Type B pancreatic cell (in vitro differentiated cells): Measurements from ENCODE around the gene DOCK4. TPM values are rescaled to one million over a fixed set of nuclear protein-coding genes. Genes with fewer than 3 reads are reported as not detected.

Experiments used
- DNase-seq: peaks from one replicate; pipeline ENCODE4 v3.0.0; 2021; ENCODE audit warnings: mixed read lengths; ENCODE audit not compliant: unreplicated experiment; ENCODE audit errors: extremely low spot score
- H3K27ac Mint-ChIP-seq: 2 replicates; pipeline ENCODE4 v1.8.0; 2021; ENCODE audit warnings: mild to moderate bottlenecking, mixed read lengths
- H3K27me3 Mint-ChIP-seq: 2 replicates; pipeline ENCODE4 v1.8.0; 2021; ENCODE audit warnings: mixed read lengths
- H3K36me3 Mint-ChIP-seq: 2 replicates; pipeline ENCODE4 v1.8.0; 2021; ENCODE audit warnings: mixed read lengths
- H3K4me1 Mint-ChIP-seq: one replicate; pipeline ENCODE4 v1.8.0; 2021; ENCODE audit warnings: mixed read lengths; ENCODE audit not compliant: unreplicated experiment
- H3K4me3 Mint-ChIP-seq: 2 replicates; pipeline ENCODE4 v1.8.0; 2021; ENCODE audit warnings: mild to moderate bottlenecking, mixed read lengths
- H3K9me3 Mint-ChIP-seq: 2 replicates; pipeline ENCODE4 v1.8.0; 2021; ENCODE audit warnings: mixed read lengths
- CTCF ChIP-seq: fragments of 200-600 bp; sonication (generic); conservative IDR thresholded peaks from 2 replicates; pipeline ENCODE4 v1.5.0; 2021; ENCODE audit warnings: antibody characterized with exemption, mild to moderate bottlenecking
- total RNA-seq: library from RNA; stranded (reverse); gene quantifications from 2 replicates; pipeline ENCODE4 v1.2.1, GENCODE V29; 2021; ENCODE audit warnings: low replicate concordance

Gene DOCK4
- total RNA-seq, 1 donor from 2014 or later, result 24.6 TPM

GRCh38 chr7:112206991-112207592, 893 bp upstream of the DOCK4 start:
- Mint-ChIP-seq H3K4me3 (peak overlapping the region; percentile 97), H3K27ac (peak overlapping the region; percentile 95), H3K36me3 (no peaks in the 10 kb centered on the region), H3K27me3 (no peaks in the 10 kb centered on the region), H3K9me3 (no peaks in the 10 kb centered on the region), H3K4me1 (peaks cover 23% of the 10 kb centered on the region)
- TF ChIP-seq CTCF, result peak; percentile 1
- DNase-seq, result no peak

- no peaks in the 10 kb centered on the region for H3K9me3 Mint-ChIP-seq
- no peaks in the 10 kb centered on the region for H3K36me3 Mint-ChIP-seq
- H3K27me3 Mint-ChIP-seq, result no peaks in the 10 kb centered on the region
- peaks cover 18% of the 10 kb centered on the region for H3K4me1 Mint-ChIP-seq
- peak overlapping the region; percentile 97 for H3K4me3 Mint-ChIP-seq
- DNase-seq, result peak; percentile 75
- H3K27ac Mint-ChIP-seq, result peak overlapping the region; percentile 95
- no peak for TF ChIP-seq CTCF
These were observed 609 bp downstream of the DOCK4 start for GRCh38 chr7:112205343-112206237.

GRCh38 chr7:112204499-112205342, 1.5 kb downstream of the DOCK4 start:
- Mint-ChIP-seq H3K36me3 (no peaks in the 10 kb centered on the region), H3K9me3 (no peaks in the 10 kb centered on the region), H3K27me3 (no peaks in the 10 kb centered on the region), H3K4me3 (peak overlapping the region; percentile 97), H3K4me1 (peaks cover 18% of the 10 kb centered on the region), H3K27ac (peak overlapping the region; percentile 89)
- no peak for TF ChIP-seq CTCF
- no peak for DNase-seq

- no peak for TF ChIP-seq CTCF
- Mint-ChIP-seq H3K27ac (no peak overlapping the region), H3K4me1 (peaks cover 20% of the 10 kb centered on the region), H3K36me3 (no peaks in the 10 kb centered on the region), H3K9me3 (no peaks in the 10 kb centered on the region), H3K27me3 (no peaks in the 10 kb centered on the region), H3K4me3 (peak overlapping the region; percentile 97)
- DNase-seq, result no peak
These were observed 2.8 kb downstream of the DOCK4 start for GRCh38 chr7:112203365-112203739.

GRCh38 chr7:112202816-112203215, 3.4 kb downstream of the DOCK4 start:
- no peaks in the 10 kb centered on the region for H3K27me3 Mint-ChIP-seq

More at GRCh38 chr7:112202816-112203215, 3.4 kb downstream of the DOCK4 start:
- H3K4me1 Mint-ChIP-seq, result peaks cover 23% of the 10 kb centered on the region
- no peaks in the 10 kb centered on the region for H3K36me3 Mint-ChIP-seq
- no peak for DNase-seq
- peak overlapping the region; percentile 42 for H3K4me3 Mint-ChIP-seq
- H3K27ac Mint-ChIP-seq, result no peak overlapping the region
- no peaks in the 10 kb centered on the region for H3K9me3 Mint-ChIP-seq
- no peak for TF ChIP-seq CTCF
